Dedifferentiated amniotic fluid mesenchymal stem cell (primary cell): ENCODE data around the gene AFP.

Source experiments
- DNase-seq: peaks from one replicate; pipeline ENCODE4 v3.0.0-alpha.2; 2016; ENCODE audit errors: extremely low spot score

AFP gene

DNA sequence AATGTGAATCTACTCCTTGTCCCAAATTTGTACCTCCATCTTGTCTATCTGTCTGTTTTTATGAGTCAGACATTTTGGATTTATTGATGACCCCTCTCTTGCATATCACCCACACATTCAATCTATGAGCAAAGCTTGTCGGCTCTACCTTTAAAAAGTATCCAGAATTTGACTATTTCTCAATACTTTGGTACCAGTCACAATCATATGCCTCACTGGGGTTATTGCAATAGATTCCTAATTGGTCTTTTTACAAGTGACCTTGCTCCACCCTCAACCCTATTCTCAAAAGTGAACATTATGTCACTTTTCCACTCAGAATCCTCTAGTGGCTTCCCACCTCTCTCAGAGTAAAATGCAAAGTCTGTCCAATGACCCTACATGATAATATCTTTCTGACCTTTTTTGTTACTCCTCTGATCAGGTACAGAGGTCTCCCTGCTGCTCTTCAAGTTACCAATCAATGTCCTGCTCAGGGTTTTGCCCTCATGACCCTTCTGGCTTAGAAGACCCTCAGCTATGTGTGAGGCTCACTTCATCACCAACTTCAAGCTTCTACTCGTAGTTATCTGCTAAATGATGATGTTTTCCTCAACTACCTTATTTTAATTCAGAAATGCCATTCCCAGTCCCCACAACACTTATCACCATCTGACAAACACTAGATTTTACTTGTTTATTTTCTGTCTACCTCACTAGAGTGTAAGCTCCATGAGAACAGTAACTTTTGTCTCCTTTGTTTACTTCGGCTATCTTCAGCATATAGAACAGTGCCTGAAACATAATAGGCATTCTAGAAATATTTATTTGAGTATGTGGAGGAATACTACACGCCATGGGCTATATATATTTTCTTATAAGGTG lies 22.4 kb downstream of the AFP start:
- no peak for DNase-seq

DNA sequence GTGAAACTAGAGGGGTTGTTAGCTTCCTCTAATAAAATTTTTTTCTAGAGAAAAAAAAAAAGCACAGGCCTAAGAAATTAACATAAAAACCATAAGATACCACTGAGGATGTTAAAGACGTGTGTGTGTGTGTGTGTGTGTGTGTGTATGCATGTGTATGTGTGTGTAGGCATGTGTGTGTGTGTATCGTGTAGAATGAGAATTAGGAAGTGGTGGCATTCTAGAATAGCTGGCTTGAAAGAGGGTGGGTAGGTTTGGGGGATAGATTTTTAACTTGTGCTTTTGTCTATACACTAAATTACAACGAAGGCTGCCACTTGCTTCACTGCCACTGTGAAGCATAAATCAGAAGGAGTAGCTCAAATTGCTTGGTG lies 23.0 kb downstream of the AFP start:
- no peak for DNase-seq

DNA sequence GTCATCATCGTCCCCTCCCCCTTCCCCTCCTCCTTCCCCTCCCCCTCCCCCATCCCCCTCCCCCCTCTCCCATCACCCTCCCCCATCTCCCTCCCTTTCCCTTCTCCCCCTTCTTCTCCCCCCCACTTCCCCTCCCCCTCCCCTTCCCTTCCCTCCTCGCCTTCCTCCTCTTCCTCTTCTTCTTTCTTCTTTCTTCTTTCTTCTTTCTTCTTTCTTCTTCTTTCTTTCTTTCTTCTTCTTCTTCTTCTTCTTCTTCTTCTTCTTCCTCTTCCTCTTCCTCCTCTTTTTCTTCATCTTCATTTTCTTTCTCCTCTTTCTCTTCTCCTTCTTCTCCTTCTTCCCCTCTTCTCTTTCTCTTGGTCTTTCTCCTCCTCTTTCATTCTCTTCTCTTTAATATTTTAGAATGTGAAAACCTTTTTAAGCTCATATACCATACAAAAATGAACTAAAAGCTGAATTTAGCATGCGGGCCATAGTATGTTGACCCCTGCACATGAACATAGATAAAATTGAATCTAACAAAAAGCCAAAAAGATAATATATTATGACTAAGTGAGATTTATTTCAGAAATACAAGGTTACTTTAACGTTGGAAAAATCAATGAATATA lies 25.0 kb downstream of the AFP start:
- no peak for DNase-seq

DNA sequence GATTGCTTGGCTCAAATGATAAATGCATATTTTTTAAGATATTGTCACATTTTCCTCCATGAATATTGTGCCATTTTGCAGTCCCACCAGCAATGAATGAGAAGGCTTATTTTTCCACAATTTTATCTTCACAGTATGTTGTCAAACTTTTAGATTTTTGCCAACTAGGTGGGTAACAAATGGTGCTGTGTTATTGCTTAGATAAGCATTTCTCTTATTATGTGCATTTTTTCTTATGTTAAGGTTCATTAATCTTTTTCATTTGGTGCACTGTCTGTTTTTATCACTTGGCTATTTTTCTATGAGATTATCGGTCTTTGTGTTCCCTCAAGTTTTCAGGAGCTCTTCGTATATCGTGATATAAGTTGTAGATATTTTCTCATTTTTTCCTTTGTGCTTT lies 32.1 kb downstream of the AFP start:
- DNase-seq = no peak

DNA sequence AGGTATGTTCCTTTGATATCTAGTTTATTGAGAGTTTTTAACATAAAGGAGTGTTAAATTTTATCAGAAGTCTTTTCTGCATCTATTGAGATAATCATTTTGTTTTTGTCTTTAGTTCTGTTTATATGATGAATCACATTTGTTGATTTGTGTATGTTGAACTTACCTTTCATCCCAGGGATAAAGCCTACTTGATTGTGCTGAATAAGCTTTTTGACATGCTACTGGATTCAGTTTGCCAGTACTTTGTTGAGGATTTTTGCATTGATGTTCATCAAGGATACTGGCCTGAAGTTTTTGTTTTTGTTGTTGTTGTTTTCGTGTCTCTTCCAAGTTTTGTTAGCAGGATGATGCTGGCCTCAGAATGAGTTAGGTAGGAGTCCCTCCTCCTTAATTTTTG lies 34.7 kb downstream of the AFP start:
- DNase-seq = no peak

DNA sequence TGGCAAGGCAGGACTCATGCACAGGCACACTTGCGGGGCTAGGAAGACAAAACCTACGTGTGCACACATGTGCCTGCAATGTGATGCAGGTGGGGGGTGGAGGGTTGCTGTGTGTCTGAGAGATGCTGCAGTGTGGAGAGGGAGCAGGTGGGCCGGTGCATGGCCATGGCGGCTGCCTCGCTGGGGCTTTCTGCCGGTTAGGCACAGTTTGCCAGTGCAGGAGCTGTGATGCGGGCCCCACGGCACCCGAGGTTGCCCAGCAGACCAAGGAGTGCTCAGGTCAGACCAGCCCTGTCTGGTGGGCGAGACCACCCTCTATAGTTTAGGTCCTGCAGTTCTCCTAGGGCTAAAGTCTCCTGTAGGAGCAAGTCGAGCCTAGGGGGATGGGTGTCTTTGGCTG lies 41.2 kb downstream of the AFP start:
- no peak for DNase-seq

DNA sequence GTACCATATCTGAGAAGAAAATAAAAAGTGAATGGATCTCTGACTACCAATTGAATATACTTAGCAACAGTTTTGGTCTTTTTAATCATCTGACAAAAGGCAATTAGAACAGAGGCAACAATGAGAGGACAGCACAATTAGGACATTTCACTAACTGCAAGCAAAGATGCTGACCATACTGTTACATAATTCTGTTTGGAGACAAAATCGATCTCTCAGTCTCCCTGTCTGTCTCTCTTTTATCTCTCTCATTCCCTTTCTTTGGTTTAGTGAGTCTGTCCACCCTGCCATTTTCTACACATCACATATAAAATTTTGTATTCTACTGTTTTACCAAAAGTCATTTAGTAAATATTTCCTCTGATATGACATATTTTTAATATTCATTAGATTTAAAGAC lies 43.3 kb downstream of the AFP start:
- DNase-seq = no peak

DNA sequence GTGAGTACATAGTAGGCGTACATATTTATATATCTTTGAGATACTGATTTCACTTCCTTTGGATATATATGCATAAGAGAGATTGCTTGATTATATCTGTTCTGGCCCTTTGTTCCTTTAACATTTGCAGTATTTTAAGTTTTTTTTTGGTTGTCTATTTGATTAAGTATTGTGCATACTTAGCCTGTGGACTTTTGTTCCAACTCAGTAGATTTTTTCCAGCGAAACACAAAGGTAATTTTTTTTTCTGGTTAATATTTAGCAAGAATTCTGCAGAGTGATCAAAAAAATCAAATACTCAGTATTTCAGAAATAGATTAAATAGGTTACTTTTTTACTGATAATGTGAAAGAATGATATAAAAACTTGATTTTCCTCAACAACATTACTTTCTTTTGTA lies 45.3 kb downstream of the AFP start, which contains the start of gene AFM:
TSS of gene AFM (plus strand) at position 388 of the 400 bp plus-strand sequence. CDS start 31 bp downstream, outside the sequence.
- DNase-seq = no peak

DNA sequence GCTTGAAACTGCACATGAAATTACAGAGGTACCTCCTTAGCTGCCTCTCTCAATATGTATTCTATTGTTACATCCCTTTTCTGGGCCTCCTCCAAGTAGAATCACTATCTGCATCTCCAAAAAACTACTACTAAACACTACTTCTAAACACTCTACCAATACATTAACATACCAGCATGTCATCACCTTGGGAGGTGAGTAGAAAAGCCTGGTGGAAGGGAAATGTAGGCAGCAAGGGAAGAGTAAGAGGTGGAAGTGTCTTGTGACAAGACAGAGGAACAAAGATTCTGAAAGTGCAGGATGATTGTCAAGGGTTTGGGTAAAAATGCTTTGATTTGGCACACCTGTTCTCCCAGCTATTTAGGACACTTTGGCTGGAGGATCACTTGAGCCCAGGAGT lies 49.1 kb downstream of the AFP start:
- DNase-seq = no peak

DNA sequence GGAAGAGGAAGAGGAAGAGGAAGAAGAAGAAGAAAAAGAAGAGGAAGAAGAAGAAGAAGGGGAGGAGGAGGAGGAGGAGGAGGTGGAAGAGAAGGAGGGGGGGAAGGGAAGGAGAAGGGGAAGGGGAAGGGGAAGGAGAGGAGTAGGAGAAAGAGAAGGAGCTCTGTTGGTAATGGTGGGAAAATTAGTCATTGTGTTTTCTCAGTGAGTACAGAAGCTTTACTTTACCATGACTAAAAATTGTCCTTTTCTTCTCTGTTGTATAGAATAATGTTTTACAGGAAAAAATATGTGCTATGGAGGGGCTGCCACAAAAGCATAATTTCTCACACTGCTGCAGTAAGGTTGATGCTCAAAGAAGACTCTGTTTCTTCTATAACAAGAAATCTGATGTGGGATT lies 49.6 kb downstream of the AFP start:
- DNase-seq = no peak

DNA sequence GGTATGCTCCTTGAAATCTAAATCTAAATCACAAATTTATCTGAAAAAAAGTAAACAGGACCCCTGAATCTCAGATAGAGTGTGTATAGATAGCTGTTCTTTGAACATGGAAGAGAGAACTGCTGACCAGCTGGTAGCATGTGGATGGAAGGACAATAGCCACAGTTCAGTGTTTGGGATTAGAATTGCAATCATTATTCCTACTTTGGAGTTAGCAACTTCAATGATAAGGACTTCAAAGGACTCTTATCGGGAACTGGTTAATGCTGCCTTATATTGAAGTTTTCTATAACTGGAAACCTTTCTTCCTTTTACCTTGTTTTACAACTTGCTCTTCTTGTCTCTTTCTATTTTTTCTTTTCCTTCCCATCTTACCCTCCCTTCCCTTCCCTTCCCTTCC lies 50.5 kb downstream of the AFP start:
- DNase-seq = no peak

DNA sequence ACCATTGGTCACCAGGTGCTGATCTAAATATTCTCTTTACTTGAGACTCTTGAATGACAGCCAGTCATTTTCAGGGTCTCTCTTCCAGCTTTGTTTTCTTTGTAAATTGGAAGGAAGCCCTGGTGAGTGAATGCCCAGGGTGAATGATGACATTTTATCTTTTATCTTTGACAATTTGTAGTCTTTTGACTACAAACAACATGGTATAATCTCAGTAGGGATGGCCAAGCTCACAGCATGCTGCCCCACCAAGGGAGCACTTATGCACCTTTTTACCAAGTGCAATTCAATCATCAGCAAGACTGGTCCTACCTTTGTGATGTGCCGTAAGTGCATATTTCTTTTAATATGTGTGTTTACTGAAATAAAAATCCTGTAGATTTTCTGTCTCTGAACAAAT lies 51.2 kb downstream of the AFP start:
- DNase-seq = no peak

DNA sequence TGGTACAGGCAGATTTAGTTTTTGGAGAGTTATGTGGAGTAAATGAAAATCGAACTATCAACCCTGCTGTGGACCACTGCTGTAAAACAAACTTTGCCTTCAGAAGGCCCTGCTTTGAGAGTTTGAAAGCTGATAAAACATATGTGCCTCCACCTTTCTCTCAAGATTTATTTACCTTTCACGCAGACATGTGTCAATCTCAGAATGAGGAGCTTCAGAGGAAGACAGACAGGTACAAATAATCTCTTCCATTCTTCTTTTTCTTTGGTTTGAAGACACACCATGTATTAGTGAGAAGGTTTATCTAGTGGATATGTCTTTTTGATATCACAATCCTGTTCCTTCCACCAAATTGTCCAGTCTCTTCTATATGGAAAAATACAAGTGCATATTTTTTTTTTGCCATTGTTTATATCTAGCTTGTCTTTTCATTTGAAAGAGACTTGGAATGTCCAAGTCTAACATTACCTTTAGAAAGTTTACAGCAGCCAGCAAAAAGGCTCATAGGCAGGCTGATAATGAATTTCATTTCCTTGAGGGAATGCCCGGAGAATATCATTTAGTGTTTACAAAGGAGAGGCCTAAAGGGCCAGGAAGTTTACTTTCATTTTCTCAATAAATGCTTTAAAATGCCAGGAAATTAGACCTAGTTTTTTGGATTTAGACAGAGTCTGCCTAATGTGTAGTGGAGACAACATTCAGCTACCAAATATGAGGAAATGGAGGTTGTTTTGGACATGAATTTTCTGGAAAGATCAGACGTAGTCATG lies 64.2 kb downstream of the AFP start:
- no peak for DNase-seq

DNA sequence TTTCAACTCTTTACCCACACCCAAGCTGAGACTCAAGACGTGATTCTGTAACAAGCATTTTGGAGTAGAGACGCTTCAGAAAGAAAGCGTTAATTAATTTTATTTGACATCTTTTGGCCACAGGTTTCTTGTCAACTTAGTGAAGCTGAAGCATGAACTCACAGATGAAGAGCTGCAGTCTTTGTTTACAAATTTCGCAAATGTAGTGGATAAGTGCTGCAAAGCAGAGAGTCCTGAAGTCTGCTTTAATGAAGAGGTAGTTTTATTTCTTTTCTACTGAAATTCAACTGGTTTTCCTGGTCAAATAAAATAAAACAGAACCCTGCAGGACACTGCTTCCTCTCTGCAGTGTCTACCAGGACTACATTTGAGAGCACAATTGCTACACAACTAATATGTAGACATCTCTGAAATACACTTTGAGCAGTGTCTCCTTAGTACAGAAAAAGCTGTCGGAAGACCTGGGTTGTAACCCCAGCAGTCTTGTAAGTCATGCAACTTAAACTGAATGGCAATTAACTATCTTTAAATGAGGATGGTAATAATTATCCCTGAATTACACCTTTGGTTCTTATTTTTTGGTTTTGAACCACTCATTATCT lies 65.7 kb downstream of the AFP start:
- no peak for DNase-seq

DNA sequence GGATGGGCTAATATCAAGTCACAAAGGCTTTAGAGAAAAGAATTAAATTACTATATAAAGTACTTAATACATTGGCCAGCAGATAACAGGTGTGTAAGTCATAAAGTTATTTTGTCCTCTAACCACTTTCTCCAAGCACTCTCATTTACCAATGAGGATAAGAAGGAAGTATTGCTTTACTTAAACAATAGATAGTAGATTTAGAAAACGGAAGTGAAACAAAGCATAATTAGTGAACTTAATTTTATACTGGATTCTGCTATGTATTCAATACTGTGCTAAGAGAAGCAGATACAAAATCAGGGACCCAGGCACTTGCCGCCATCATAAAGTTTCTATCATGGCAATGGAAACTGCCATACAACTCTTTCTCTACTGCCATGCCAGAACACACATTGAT lies 69.5 kb downstream of the AFP start:
- no peak for DNase-seq
